ENCODE results near the gene ZNF728. TPM values are rescaled to one million over a fixed set of nuclear protein-coding genes. Genes with fewer than 3 reads are reported as not detected.
"Not testable (repeated sequence)": the region's sequence is repeated elsewhere in the genome, so short reads cannot be mapped to it uniquely, and the experiment has no call there.

The ZNF728 gene
- total and polyA plus RNA-seq, 9 of the 15 experiments (the other 6 are each of a cell fraction or from before 2014, with no cell fraction given), result 0.26 to 1.5 (median 0.71) TPM

GRCh38 chr19:23015660-23016059, 12.7 kb upstream of the ZNF728 start:
- Histone ChIP-seq H3K79me2 (ENCODE audit: control insufficient read depth, insufficient read depth, low read length) (no peaks in the 10 kb centered on the region), H3K4me1 (replicated peaks in 1 of 2; ENCODE audit: control insufficient read depth in 2 of 2, insufficient read depth in 2 of 2, low read length in 2 of 2) (no peaks in the 10 kb centered on the region), H2AFZ (ENCODE audit: low read depth, low read length) (no peak overlapping the region), H3K9ac (ENCODE audit: insufficient read depth in 1 of 2, low read depth in 2 of 2, low read length in 2 of 2) (no peak overlapping the region), H3K9me1 (ENCODE audit: control insufficient read depth, insufficient read depth, low read length) (no peaks in the 10 kb centered on the region), H3K36me3 (ENCODE audit: control insufficient read depth, insufficient read depth, low read length) (no peaks in the 10 kb centered on the region), H3K4me3 (no peak overlapping the region), H3K27ac (ENCODE audit: extremely low read depth, low read depth, low read length) (no peak overlapping the region), H3K4me2 (ENCODE audit: insufficient read depth, low read length) (no peak overlapping the region), H3K27me3 (ENCODE audit: control insufficient read depth in 2 of 2, insufficient read depth in 2 of 2, low read length in 2 of 2) (no peaks in the 10 kb centered on the region), H4K20me1 (replicated peaks; ENCODE audit: control insufficient read depth, insufficient read depth, low read length) (no peaks in the 10 kb centered on the region), H3K9me3 (replicated peaks; ENCODE audit: control insufficient read depth, insufficient read depth, low read depth, low read length) (no peaks in the 10 kb centered on the region)
- TF ChIP-seq ZNF431 (CRISPR knock-in tag; IDR thresholded peaks at IDR 0.05) (no peak), TFE3 (CRISPR knock-in tag; IDR thresholded peaks at IDR 0.05) (peak; percentile 7; the same call in 1 of the 2 replicates), RFX5 (IDR thresholded peaks at IDR 0.05; ENCODE audit: low read depth, low read length) (no peak), CEBPB (tag; IDR thresholded peaks at IDR 0.05) (peak; percentile 30; the same call in 1 of the 2 replicates)
- no TSS peak for BruUV-seq (replicated peaks)
- intact Hi-C loops (cut with micrococcal nuclease), result no loop called here
- no peak for ATAC-seq
- no peak for FAIRE-seq
- POLR2A ChIA-PET, result no interaction called here
- no peak for DNase-seq (ENCODE audit: extremely low read depth in 1 of 4, low spot score in 3 of 4)
- in situ Hi-C loops (cut with MboI), result no loop called here
- CTCF ChIA-PET (ENCODE audit: low intra/inter-chr PET ratio), result no interaction called here

- in situ Hi-C loops (cut with MboI); ATAC-seq; H3K79me2 ChIP-seq (ENCODE audit: control insufficient read depth, insufficient read depth, low read length); BruUV-seq (replicated peaks); H3K4me2 ChIP-seq (ENCODE audit: insufficient read depth, low read length); H3K4me1 ChIP-seq (replicated peaks in 1 of 2; ENCODE audit: control insufficient read depth in 2 of 2, insufficient read depth in 2 of 2, low read length in 2 of 2); H3K27me3 ChIP-seq (ENCODE audit: control insufficient read depth in 2 of 2, insufficient read depth in 2 of 2, low read length in 2 of 2); intact Hi-C loops (cut with micrococcal nuclease); H3K9me1 ChIP-seq (ENCODE audit: control insufficient read depth, insufficient read depth, low read length); H3K36me3 ChIP-seq (ENCODE audit: control insufficient read depth, insufficient read depth, low read length); H3K9ac ChIP-seq (ENCODE audit: insufficient read depth in 1 of 2, low read depth in 2 of 2, low read length in 2 of 2); H2AFZ ChIP-seq (ENCODE audit: low read depth, low read length); DNase-seq (ENCODE audit: extremely low read depth in 1 of 4, low spot score in 3 of 4); CTCF ChIA-PET (ENCODE audit: low intra/inter-chr PET ratio); H3K9me3 ChIP-seq (replicated peaks; ENCODE audit: control insufficient read depth, insufficient read depth, low read depth, low read length); H3K4me3 ChIP-seq; POLR2A ChIA-PET; FAIRE-seq; H4K20me1 ChIP-seq (replicated peaks; ENCODE audit: control insufficient read depth, insufficient read depth, low read length); H3K27ac ChIP-seq (ENCODE audit: extremely low read depth, low read depth, low read length): not testable (repeated sequence)
- WGBS (ENCODE audit: insufficient coverage, low coverage, missing lambda C conversion rate), result 0% methylated on average over 1 of the region's 1 CpG
Measured at GRCh38 chr19:22994957-22995356, 8.0 kb downstream of the ZNF728 start.

Data from K562 (cell line).